Prostate gland (tissue), 2 donors: ENCODE data around the gene THEM4.

ENCODE experiments used
- CTCF ChIP-seq, 4 experiments: fragments of 200-600 bp in 2 of 4; fragments of 450-650 bp in 2 of 4; sonication (generic) in 2 of 4; IDR thresholded peaks; 1 replicate in 3 of 4; 2 replicates in 1 of 4; pipeline ENCODE4 v1.5.1; 2016 to 2019; ENCODE audit warnings: antibody characterized with exemption in 4 of 4, mild to moderate bottlenecking in 2 of 4, moderate library complexity in 2 of 4
- POLR2A ChIP-seq: fragments of 450-650 bp; IDR thresholded peaks from one replicate; pipeline ENCODE4 v1.6.1; 2016; ENCODE audit warnings: antibody characterized with exemption, mild to moderate bottlenecking
- POLR2AphosphoS5 ChIP-seq: sonication (generic); formaldehyde crosslinking; IDR thresholded peaks from one replicate; pipeline ENCODE4 v1.6.1; 2017; ENCODE audit warnings: antibody characterized with exemption

- TF ChIP-seq CTCF (IDR thresholded peaks at IDR 0.05), result no peak
- no peak for TF ChIP-seq POLR2AphosphoS5
- no peak for TF ChIP-seq POLR2A
Measured at GRCh38 chr1:151858886-151859665, 50.2 kb downstream of the THEM4 start.
